IMR-90 (cell line): ENCODE data around the gene PAK6. TPM values are rescaled to one million over a fixed set of nuclear protein-coding genes. Genes with fewer than 3 reads are reported as not detected.

Experiments used
- ATAC-seq: fragments of 200-7000 bp; cut with Tn5 transposase; 2 replicates; pipeline ENCODE4 v1.9.1; 2020; ENCODE audit warnings: low read depth, mild to moderate bottlenecking, moderate library complexity
- BruUV-seq: library from RNA; stranded (reverse); fragments of 400-500 nt; replicated peaks from 2 replicates; lab custom pipeline; 2021; lab: Mats Ljungman, UMichigan
- CTCF ChIA-PET: fragments of 300-600 bp; formaldehyde crosslinking; extraction: SDS; loops from one replicate; lab custom pipeline; 2021; ENCODE audit warnings: antibody characterized with exemption; lab: Yijun Ruan, JAX
- POLR2A ChIA-PET: fragments of 300-600 bp; sonication (Branson Sonifier 250); formaldehyde crosslinking; loops from one replicate; lab custom pipeline; 2022; ENCODE audit warnings: antibody characterized with exemption; ENCODE audit not compliant: unreplicated experiment; lab: Charles Lee
- DNase-seq: peaks from one replicate; pipeline ENCODE4 v3.0.0; 2013
- H2AFZ ChIP-seq: replicated peaks from 2 replicates; pipeline ENCODE3; 2013; ENCODE audit warnings: low read length, mild to moderate bottlenecking; ENCODE audit not compliant: poor library complexity
- H2AK5ac ChIP-seq: 2 replicates; pipeline ENCODE4 v1.6.1; 2013; ENCODE audit warnings: low read depth, low read length, inconsistent platforms
- H2AK9ac ChIP-seq: replicated peaks from 2 replicates; pipeline ENCODE3; 2013; ENCODE audit warnings: mild to moderate bottlenecking, low read depth, low read length, moderate library complexity; ENCODE audit not compliant: poor library complexity
- H2BK120ac ChIP-seq: 2 replicates; pipeline ENCODE4 v1.6.1; 2013; ENCODE audit warnings: low read depth, low read length, inconsistent platforms
- H2BK15ac ChIP-seq: 3 replicates; pipeline ENCODE4 v1.6.1; 2013; ENCODE audit warnings: low read depth, low read length, inconsistent platforms
- H2BK20ac ChIP-seq: 2 replicates; pipeline ENCODE4 v1.6.1; 2013; ENCODE audit warnings: low read depth, mild to moderate bottlenecking, inconsistent platforms, low read length, moderate library complexity
- H2BK5ac ChIP-seq: 2 replicates; pipeline ENCODE4 v1.6.1; 2013; ENCODE audit warnings: mild to moderate bottlenecking, low read depth, low read length, inconsistent platforms; ENCODE audit not compliant: poor library complexity, severe bottlenecking
- H3K14ac ChIP-seq: replicated peaks from 2 replicates; pipeline ENCODE4 v1.6.1; 2013; ENCODE audit warnings: low read depth, low read length, inconsistent platforms
- H3K18ac ChIP-seq: 2 replicates; pipeline ENCODE4 v1.6.1; 2013; ENCODE audit warnings: low read depth, low read length, control low read depth
- H3K23ac ChIP-seq: 2 replicates; pipeline ENCODE4 v1.6.1; 2013; ENCODE audit warnings: low read depth, low read length, inconsistent platforms
- H3K27ac ChIP-seq: 2 replicates; pipeline ENCODE4 v1.5.1; 2013; ENCODE audit warnings: mild to moderate bottlenecking, control low read depth, low read length; ENCODE audit not compliant: insufficient read depth
- H3K27me3 ChIP-seq: 2 replicates; pipeline ENCODE4 v1.6.1; 2013; ENCODE audit warnings: low read length; ENCODE audit not compliant: control insufficient read depth, insufficient read depth
- H3K36me3 ChIP-seq: 2 replicates; pipeline ENCODE4 v1.6.1; 2013; ENCODE audit warnings: low read length, mixed read lengths; ENCODE audit not compliant: control insufficient read depth, insufficient read depth
- H3K4ac ChIP-seq: 2 replicates; pipeline ENCODE4 v1.6.1; 2013; ENCODE audit warnings: low read depth, low read length, inconsistent platforms
- H3K4me1 ChIP-seq: 2 replicates; pipeline ENCODE4 v1.6.1; 2013; ENCODE audit warnings: low read length, mixed read lengths; ENCODE audit not compliant: control insufficient read depth, insufficient read depth
- H3K4me2 ChIP-seq: 2 replicates; pipeline ENCODE4 v1.6.1; 2013; ENCODE audit warnings: low read depth, mild to moderate bottlenecking, control low read depth, low read length, moderate library complexity
- H3K4me3 ChIP-seq: 2 replicates; pipeline ENCODE4 v1.5.1; 2013; ENCODE audit warnings: low read depth, mild to moderate bottlenecking, control low read depth, low read length, moderate library complexity; ENCODE audit not compliant: insufficient read depth
- H3K56ac ChIP-seq: 2 replicates; pipeline ENCODE4 v1.6.1; 2013; ENCODE audit warnings: low read length, inconsistent platforms; ENCODE audit not compliant: insufficient read depth; ENCODE audit errors: extremely low read depth
- H3K79me1 ChIP-seq, 2 experiments: 2 replicates each; pipeline ENCODE4 v1.6.1; 2013; ENCODE audit warnings: low read length in 2 of 2, inconsistent platforms in 1 of 2, low read depth in 1 of 2
- H3K9ac ChIP-seq: 2 replicates; pipeline ENCODE4 v1.6.1; 2013; ENCODE audit warnings: low read depth, low read length, control low read depth
- H3K9me1 ChIP-seq: 2 replicates; pipeline ENCODE4 v1.6.1; 2013; ENCODE audit warnings: low read length, inconsistent platforms; ENCODE audit not compliant: insufficient read depth
- H3K9me3 ChIP-seq: 2 replicates; pipeline ENCODE4 v1.6.1; 2013; ENCODE audit warnings: low read length; ENCODE audit not compliant: control insufficient read depth, insufficient read depth
- H4K20me1 ChIP-seq: 2 replicates; pipeline ENCODE4 v1.6.1; 2013; ENCODE audit warnings: low read length, inconsistent platforms; ENCODE audit not compliant: insufficient read depth
- H4K5ac ChIP-seq: 2 replicates; pipeline ENCODE4 v1.6.1; 2013; ENCODE audit warnings: mild to moderate bottlenecking, low read depth, low read length, control low read depth
- H4K8ac ChIP-seq, 2 experiments: 2 replicates each; pipeline ENCODE4 v1.6.1; 2013; ENCODE audit warnings: low read depth in 2 of 2, low read length in 2 of 2, control low read depth in 1 of 2, inconsistent platforms in 1 of 2
- H4K91ac ChIP-seq: 2 replicates; pipeline ENCODE4 v1.6.1; 2013; ENCODE audit warnings: low read depth, low read length, inconsistent platforms; ENCODE audit not compliant: insufficient read depth
- BHLHE40 ChIP-seq: fragments of 150-350 bp; IDR thresholded peaks from 2 replicates; pipeline ENCODE4 v1.6.1; 2016; ENCODE audit warnings: mild to moderate bottlenecking, low read depth, low read length
- CEBPB ChIP-seq: IDR thresholded peaks from 2 replicates; pipeline ENCODE4 v1.6.1; 2012; ENCODE audit warnings: low read depth, low read length, improper control_type of control experiment
- CHD1 ChIP-seq: IDR thresholded peaks from 2 replicates; pipeline ENCODE4 v1.6.1; 2012; ENCODE audit warnings: low read depth, low read length, improper control_type of control experiment
- FOS ChIP-seq: fragments of 150-350 bp; IDR thresholded peaks from 2 replicates; pipeline ENCODE4 v1.6.1; 2016; ENCODE audit warnings: low read depth, low read length
- MAFK ChIP-seq: IDR thresholded peaks from 2 replicates; pipeline ENCODE4 v1.6.1; 2012; ENCODE audit warnings: low read depth, low read length, improper control_type of control experiment
- MAZ ChIP-seq: IDR thresholded peaks from 2 replicates; pipeline ENCODE4 v1.6.1; 2012; ENCODE audit warnings: low read depth, mild to moderate bottlenecking, low read length, improper control_type of control experiment, moderate library complexity, borderline replicate concordance
- MXI1 ChIP-seq: IDR thresholded peaks from 2 replicates; pipeline ENCODE4 v1.6.1; 2012; ENCODE audit warnings: low read depth, mild to moderate bottlenecking, low read length, moderate library complexity, borderline replicate concordance
- NFE2L2 ChIP-seq: fragments of 150-350 bp; IDR thresholded peaks from 2 replicates; pipeline ENCODE4 v1.6.1; 2016; ENCODE audit warnings: low read depth, mild to moderate bottlenecking, low read length
- POLR2A ChIP-seq: IDR thresholded peaks from 2 replicates; pipeline ENCODE4 v1.6.1; 2012; ENCODE audit warnings: mild to moderate bottlenecking, low read depth, low read length
- RAD21 ChIP-seq: IDR thresholded peaks from 2 replicates; pipeline ENCODE4 v1.6.1; 2012; ENCODE audit warnings: low read length, improper control_type of control experiment
- RCOR1 ChIP-seq: IDR thresholded peaks from 2 replicates; pipeline ENCODE4 v1.6.1; 2012; ENCODE audit warnings: mild to moderate bottlenecking, low read length, improper control_type of control experiment; ENCODE audit not compliant: insufficient replicate concordance
- RFX5 ChIP-seq: IDR thresholded peaks from 2 replicates; pipeline ENCODE4 v1.8.0; 2012; ENCODE audit warnings: low read depth, mild to moderate bottlenecking, low read length, moderate library complexity
- WGBS, 2 experiments: methylation state at CpG; one replicate each; pipeline versions ENCODE4 v1.1.5 to v1.1.7; 2013; ENCODE audit warnings: missing lambda C conversion rate in 2 of 2; ENCODE audit not compliant: insufficient read length in 1 of 2; ENCODE audit errors: extremely low coverage in 2 of 2; 5-methylcytosine and 5-hydroxymethylcytosine counted together
- dilution Hi-C: fragments of 300-500 bp; cut with HindIII; formaldehyde crosslinking; loops from one replicate; pipeline ENCODE4 v1.14.3; 2018; ENCODE audit warnings: low sequenced_read_pairs; ENCODE audit not compliant: unreplicated experiment
- in situ Hi-C: fragments of 300-500 bp; cut with MboI; formaldehyde crosslinking; loops from 3 replicates; pipeline ENCODE4 v1.14.3; 2019; ENCODE audit warnings: low sequenced_read_pairs, inconsistent platforms, mixed read lengths
- intact Hi-C: fragments of 100-400 bp; cut with micrococcal nuclease; formaldehyde crosslinking; loops from 2 replicates; pipeline ENCODE4 v1.10.0; 2022
- polyA plus RNA-seq, 3 experiments: library from polyadenylated mRNA; depleted of rRNA; stranded (reverse); fragments of >200 nt; gene quantifications; 2 replicates each; pipeline ENCODE4 v1.2.3, GENCODE V29; 2012; ENCODE audit warnings: low replicate concordance in 1 of 3
- total RNA-seq: library from RNA; depleted of rRNA; stranded (reverse); fragments of >200 nt; gene quantifications from 2 replicates; pipeline ENCODE4 v1.2.3, GENCODE V29; 2012
- TF ChIP-seq, protein P1 (sequence below): fragments of 150-350 bp; IDR thresholded peaks from 2 replicates; pipeline ENCODE4 v1.6.1; 2016; ENCODE audit warnings: low read depth, mild to moderate bottlenecking, low read length, moderate library complexity, borderline replicate concordance
- TF ChIP-seq, protein P2 (sequence below): conservative IDR thresholded peaks from 2 replicates; pipeline ENCODE4 v1.5.1; 2012; ENCODE audit warnings: mild to moderate bottlenecking, low read depth, low read length, improper control_type of control experiment
- TF ChIP-seq, protein P3 (sequence below): fragments of 150-350 bp; IDR thresholded peaks from 2 replicates; pipeline ENCODE4 v1.6.1; 2017; ENCODE audit warnings: mild to moderate bottlenecking, antibody characterized with exemption, low read length, low read depth

PAK6 gene
- total and polyA plus RNA-seq, 2 of the 4 experiments (the other 2 are of a cell fraction) = 0.21 TPM; not detected in 1

DNA sequence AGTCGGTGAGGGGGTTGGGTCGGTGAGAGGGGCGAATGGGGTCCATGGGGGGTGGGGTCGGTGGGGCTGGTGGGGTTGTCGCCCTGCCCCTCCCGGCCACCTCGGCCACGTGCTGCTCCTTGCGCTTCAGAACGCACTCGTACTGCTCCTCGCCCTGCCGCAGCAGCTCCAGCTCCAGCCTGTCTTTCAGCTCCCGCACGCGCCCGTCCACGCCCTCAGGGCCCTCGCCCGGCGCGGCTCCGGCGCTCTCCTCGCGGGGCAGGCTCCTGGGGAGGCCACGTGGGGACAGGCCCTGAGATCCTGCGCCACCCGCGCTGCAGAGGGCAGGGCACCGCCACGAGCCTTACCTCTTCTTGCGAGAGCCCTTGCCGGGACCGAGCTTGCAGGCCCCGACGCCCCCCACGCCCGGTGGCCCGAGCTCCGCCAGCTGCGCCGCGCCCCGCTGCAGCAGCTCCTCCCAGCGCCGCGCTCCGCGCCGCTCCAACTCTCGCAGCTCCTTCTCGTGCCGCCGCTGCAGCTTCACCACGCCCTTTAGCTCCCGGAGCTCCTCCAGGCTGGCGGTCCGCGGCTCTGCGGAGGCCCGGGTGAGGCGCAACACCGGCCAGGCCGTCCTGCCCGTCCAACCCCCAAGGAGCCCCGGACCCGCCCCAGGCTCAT is 52.2 kb downstream of the PAK6 start:
- H3K9me1 ChIP-seq = no peaks in the 10 kb centered on the region
- no peak overlapping the region for H2BK5ac ChIP-seq
- H3K4me2 ChIP-seq = peak overlapping the region; percentile 43
- intact Hi-C loops (no loop called here), dilution Hi-C loops (no loop called here), in situ Hi-C loops (no loop called here)
- H2AK9ac ChIP-seq = peak overlapping the region; percentile 32
- WGBS, 2 experiments = 2% methylated on average over 48 of the region's 68 CpGs; no CpG with 5 or more reads in 1 of the 2 experiments
- no peak overlapping the region for H2AK5ac ChIP-seq
- no peak overlapping the region for H2BK120ac ChIP-seq
- H3K56ac ChIP-seq = no peak overlapping the region
- no peak overlapping the region for H2BK20ac ChIP-seq
- H3K14ac ChIP-seq = no peak overlapping the region
- H4K20me1 ChIP-seq = no peaks in the 10 kb centered on the region
- peak overlapping the region; percentile 27 for H3K4me3 ChIP-seq
- POLR2A ChIA-PET = interaction anchor here (1.2 kb wide), 1 partner anchor 10 kb away, joined by 7 read pairs; no protein-coding TSS in a partner anchor
- no peak overlapping the region for H3K27ac ChIP-seq
- H3K23ac ChIP-seq = no peak overlapping the region
- peaks cover 69% of the 10 kb centered on the region for H3K27me3 ChIP-seq
- no peak overlapping the region for H3K9ac ChIP-seq
- H3K18ac ChIP-seq = no peak overlapping the region
- H2AFZ ChIP-seq = peak overlapping the region; percentile 93
- ATAC-seq = peak; percentile 92
- no peak overlapping the region for H4K91ac ChIP-seq
- BruUV-seq = no TSS peak
- no peaks in the 10 kb centered on the region for H3K36me3 ChIP-seq
- peak; percentile 49 for DNase-seq
- H3K9me3 ChIP-seq = no peaks in the 10 kb centered on the region
- H3K79me1 ChIP-seq = no peaks in the 10 kb centered on the region
- H4K5ac ChIP-seq = no peak overlapping the region
- CTCF ChIA-PET = interaction anchor here (0.9 to 2.6 kb wide), 5 partner anchors 11 to 74 kb away, joined by 3 to 13 read pairs (median 4); no protein-coding TSS in a partner anchor
- H2BK15ac ChIP-seq = no peak overlapping the region
- H4K8ac ChIP-seq = 0 out of 4 replicates have a peak overlapping the region, but pooled peaks of 1 of the 2 experiments have one; percentile 28
- H3K4me1 ChIP-seq = peaks cover 3% of the 10 kb centered on the region
- H3K4ac ChIP-seq = no peak overlapping the region
- TF ChIP-seq RFX5 (no peak), RAD21 (no peak), CEBPB (no peak), BHLHE40 (peak; percentile 14; the same call in 1 of the 2 replicates), FOS (no peak), POLR2A (no peak), NFE2L2 (no peak), MAFK (no peak), MXI1 (peak; percentile 66; the same call in 1 of the 2 replicates), MAZ (no peak), CHD1 (no peak), RCOR1 (no peak)
- TF ChIP-seq, protein P1, sequence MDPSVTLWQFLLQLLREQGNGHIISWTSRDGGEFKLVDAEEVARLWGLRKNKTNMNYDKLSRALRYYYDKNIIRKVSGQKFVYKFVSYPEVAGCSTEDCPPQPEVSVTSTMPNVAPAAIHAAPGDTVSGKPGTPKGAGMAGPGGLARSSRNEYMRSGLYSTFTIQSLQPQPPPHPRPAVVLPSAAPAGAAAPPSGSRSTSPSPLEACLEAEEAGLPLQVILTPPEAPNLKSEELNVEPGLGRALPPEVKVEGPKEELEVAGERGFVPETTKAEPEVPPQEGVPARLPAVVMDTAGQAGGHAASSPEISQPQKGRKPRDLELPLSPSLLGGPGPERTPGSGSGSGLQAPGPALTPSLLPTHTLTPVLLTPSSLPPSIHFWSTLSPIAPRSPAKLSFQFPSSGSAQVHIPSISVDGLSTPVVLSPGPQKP = no peak
- TF ChIP-seq, protein P2, sequence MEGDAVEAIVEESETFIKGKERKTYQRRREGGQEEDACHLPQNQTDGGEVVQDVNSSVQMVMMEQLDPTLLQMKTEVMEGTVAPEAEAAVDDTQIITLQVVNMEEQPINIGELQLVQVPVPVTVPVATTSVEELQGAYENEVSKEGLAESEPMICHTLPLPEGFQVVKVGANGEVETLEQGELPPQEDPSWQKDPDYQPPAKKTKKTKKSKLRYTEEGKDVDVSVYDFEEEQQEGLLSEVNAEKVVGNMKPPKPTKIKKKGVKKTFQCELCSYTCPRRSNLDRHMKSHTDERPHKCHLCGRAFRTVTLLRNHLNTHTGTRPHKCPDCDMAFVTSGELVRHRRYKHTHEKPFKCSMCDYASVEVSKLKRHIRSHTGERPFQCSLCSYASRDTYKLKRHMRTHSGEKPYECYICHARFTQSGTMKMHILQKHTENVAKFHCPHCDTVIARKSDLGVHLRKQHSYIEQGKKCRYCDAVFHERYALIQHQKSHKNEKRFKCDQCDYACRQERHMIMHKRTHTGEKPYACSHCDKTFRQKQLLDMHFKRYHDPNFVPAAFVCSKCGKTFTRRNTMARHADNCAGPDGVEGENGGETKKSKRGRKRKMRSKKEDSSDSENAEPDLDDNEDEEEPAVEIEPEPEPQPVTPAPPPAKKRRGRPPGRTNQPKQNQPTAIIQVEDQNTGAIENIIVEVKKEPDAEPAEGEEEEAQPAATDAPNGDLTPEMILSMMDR = no peak
- TF ChIP-seq, protein P3, sequence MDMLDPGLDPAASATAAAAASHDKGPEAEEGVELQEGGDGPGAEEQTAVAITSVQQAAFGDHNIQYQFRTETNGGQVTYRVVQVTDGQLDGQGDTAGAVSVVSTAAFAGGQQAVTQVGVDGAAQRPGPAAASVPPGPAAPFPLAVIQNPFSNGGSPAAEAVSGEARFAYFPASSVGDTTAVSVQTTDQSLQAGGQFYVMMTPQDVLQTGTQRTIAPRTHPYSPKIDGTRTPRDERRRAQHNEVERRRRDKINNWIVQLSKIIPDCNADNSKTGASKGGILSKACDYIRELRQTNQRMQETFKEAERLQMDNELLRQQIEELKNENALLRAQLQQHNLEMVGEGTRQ = peak; percentile 51; the same call in 1 of the 2 replicates
